NCI-H146 treated with DMSO at 0.1 percent for 48 hours (cell line): Measurements from ENCODE around the gene SLC7A8.

Source experiments
- DNase-seq: peaks from one replicate; lab custom pipeline; 2025; ENCODE audit not compliant: unreplicated experiment; lab: John Stamatoyannopoulos, UW

The SLC7A8 gene

GRCh38 chr14:23159532-23159931 is 23.9 kb downstream of the SLC7A8 start:
- DNase-seq = no peak

- no peak for DNase-seq
Observed at GRCh38 chr14:23158779-23159178, 24.7 kb downstream of the SLC7A8 start.

- no peak for DNase-seq
Observed at GRCh38 chr14:23154964-23155587, 28.4 kb downstream of the SLC7A8 start.

- DNase-seq = no peak
Observed at GRCh38 chr14:23153851-23154796, 29.3 kb downstream of the SLC7A8 start.

GRCh38 chr14:23151342-23151741 is 32.1 kb downstream of the SLC7A8 start:
- DNase-seq = no peak

- DNase-seq = no peak
Observed at GRCh38 chr14:23149745-23150144, 33.7 kb downstream of the SLC7A8 start.

- DNase-seq = no peak
Observed at GRCh38 chr14:23148591-23149249, 34.7 kb downstream of the SLC7A8 start.

GRCh38 chr14:23147676-23148075 is 35.8 kb downstream of the SLC7A8 start:
- no peak for DNase-seq

- DNase-seq = no peak
Observed at GRCh38 chr14:23146980-23147379, 36.5 kb downstream of the SLC7A8 start.

GRCh38 chr14:23146351-23146910 is 37.0 kb downstream of the SLC7A8 start:
- DNase-seq = no peak

- DNase-seq = no peak
Observed at GRCh38 chr14:23145794-23146350, 37.6 kb downstream of the SLC7A8 start.

GRCh38 chr14:23143911-23144310 is 39.5 kb downstream of the SLC7A8 start:
- no peak for DNase-seq

- no peak for DNase-seq
Observed at GRCh38 chr14:23142826-23143225, 40.6 kb downstream of the SLC7A8 start.

GRCh38 chr14:23141706-23142444 is 41.6 kb downstream of the SLC7A8 start:
- DNase-seq = no peak

- DNase-seq = no peak
Observed at GRCh38 chr14:23140371-23140770, 43.1 kb downstream of the SLC7A8 start.

GRCh38 chr14:23139874-23140273 is 43.6 kb downstream of the SLC7A8 start:
- DNase-seq = no peak

- DNase-seq = no peak
Observed at GRCh38 chr14:23137813-23138535, 45.5 kb downstream of the SLC7A8 start.

- no peak for DNase-seq
Observed at GRCh38 chr14:23137192-23137812, 46.2 kb downstream of the SLC7A8 start.

GRCh38 chr14:23136566-23137133 is 46.8 kb downstream of the SLC7A8 start:
- no peak for DNase-seq
